HG03108 (cell line): Measurements from ENCODE around the gene COLEC12.
"Not testable (repeated sequence)": the region's sequence is repeated elsewhere in the genome, so short reads cannot be mapped to it uniquely, and the experiment has no call there.

Experiments
- ATAC-seq: cut with Tn5 transposase; IDR thresholded peaks from one replicate; pipeline ENCODE4 v1.9.1; 2021; ENCODE audit warnings: moderate library complexity; ENCODE audit not compliant: unreplicated experiment

COLEC12 gene

DNA sequence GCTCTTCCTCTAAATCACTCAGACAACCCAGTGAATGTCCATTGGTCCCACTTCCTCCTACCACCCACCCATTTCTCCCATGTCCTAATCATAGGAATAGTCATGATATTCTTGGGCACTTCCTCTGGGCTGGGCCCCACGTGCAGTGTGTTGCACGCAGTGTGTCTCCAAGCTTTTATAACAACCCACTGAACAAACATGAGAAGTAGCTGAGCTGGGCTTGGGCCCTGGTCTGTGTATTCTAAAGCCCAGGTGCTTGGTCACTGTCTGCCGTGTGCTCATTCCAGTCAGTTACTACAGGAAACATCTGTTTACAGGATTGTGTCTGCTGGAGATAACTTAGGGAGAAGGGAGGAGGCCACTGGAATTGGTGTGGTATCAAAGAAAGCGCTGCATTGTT lies 168.5 kb downstream of the COLEC12 start:
- ATAC-seq: no peak

DNA sequence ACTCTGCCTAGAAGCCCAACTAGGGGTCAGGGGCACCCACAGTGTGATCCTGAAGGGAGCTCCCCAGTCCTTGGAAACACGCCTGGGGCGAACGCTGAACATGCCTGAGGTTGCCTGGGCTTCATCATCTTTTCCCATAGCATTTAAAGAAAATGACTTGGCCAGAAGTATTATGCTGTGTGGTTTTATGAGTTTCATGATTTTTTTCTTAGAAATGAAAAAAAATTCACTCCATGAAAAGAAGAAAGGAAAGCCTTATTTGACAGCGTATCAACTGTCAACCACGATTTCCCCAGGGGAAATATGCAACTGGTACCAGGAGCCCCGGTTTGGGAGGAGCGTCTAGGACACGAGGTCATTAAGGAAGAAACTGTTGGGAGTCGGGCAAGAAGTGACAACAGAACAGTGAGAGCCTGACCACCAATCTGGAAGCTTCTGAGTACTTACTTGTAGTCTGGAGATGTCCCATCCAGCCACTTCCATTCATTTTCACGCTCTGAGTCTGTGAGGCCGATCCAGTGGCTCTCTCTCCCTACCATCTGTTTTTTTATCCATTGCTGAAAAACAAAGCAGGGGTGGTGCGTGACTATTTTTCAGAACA lies 169.2 kb downstream of the COLEC12 start:
- ATAC-seq: no peak

DNA sequence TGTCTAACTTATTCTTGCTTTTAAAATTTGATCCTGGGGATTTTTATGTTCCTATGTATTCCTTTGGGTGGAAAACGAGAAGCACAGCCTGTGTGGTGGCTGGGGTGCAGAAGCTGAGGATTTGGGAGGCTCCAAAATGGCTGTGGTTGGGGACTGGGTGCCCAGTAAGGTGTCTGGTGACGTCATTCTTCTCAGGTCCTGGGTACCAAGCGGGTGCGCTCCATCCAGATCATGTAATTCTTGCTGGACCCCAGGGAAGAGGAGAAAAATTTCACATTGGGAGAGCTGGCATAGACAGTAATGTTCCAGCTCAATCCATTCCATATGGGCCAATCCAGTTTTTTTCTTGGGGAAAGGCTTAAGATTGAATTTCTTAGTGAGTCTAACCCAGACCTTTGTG lies 171.6 kb downstream of the COLEC12 start:
- ATAC-seq: no peak

DNA sequence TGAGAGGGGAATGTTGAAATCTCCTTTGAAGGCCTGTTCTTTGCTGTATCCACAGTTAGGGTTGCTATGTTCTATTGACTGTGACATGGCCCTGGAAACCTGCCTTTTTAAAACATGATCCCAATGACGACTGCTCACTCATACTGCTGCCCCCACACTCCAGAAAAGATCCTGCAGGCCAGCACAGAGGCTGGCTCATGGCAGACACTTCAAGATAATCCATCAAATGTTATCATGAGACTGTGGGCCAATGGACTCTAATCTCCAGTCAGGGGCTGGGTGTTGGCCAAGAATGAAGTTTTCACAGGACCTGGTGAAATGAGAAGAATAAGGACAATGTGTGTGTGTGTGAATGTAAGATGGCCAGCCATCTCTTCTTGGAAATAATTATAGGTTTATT lies 173.7 kb downstream of the COLEC12 start:
- ATAC-seq: no peak

DNA sequence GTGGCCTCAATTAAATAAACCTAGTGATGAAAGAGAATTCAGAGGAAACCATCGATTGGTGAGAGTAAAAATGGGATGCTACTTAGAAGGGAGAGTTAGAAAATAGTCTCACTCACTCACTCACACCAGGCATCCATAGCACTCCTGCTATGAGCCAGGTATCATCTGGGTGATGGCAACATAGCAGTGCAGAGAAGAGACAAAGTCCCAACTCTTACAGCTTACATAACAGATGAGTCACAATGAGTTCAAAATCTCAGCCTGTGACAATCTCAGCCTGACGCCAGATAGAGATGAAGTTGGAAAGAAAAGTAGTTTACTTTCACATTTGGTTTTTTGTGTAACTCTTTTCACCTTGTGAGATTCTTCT lies 177.3 kb downstream of the COLEC12 start:
- no peak for ATAC-seq

DNA sequence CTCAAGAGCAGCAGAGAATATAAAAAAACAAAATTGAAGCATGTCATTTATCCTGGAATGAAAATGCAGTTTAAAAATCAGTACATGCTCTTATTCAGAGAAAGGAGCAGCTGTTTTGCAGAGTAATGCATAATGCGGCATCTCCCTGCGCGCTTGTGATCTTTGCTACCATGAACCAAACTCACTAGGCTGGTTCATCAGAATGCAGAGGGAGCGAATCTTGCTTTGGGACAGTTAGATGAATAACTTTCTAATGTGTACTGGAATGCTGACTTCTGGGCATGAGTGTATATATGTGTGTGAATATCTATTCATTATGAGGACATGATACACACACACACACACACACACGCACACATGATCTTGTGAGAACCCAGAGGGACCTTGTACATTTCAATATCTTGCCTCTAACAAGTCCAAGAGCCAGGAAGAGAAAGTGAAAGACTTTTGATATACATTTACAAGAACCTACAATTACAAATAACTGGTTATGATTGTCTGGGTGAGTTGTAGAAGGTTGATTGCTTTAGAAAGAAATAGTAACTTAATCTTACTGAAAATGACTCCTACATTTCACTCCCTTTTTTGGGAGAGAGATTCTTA lies 178.5 kb downstream of the COLEC12 start:
- no peak for ATAC-seq

DNA sequence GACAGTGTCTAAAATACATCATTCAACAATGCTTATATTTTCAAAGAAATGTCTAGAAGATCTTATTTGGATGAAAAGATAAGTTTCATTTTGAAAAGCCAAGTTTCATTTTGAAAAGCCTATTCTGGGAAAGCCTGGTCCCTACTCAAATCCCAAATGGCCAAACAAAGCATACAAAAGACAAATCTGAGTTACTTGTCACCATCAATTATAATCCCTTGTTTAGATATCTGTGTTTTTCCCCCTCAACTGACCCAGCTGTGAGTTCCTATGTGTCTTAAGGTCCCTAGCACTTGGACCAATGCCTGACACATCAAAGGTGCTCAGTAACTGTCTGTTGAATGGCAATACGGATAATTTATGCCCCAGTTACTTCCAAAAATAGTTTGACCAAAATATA lies 180.3 kb downstream of the COLEC12 start:
- ATAC-seq: no peak

DNA sequence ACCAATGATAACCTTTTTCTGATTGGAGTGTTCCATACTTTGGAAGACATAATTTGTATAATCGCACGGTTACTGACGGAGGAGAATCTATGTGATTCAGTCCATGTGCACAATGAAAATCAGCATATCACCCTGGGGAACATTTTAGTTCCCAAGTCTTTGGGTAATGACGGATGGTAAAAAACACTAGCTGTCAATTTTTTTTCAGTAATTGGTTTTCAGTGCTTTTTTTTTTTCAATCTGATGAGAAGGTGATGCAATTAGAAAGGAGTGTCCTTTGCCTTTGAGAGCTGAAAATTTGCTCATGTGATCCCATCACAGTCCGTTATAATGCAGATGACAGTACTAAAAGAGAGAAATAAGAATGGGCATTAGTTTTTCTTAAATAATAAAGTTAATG lies 180.8 kb downstream of the COLEC12 start:
- no peak for ATAC-seq

DNA sequence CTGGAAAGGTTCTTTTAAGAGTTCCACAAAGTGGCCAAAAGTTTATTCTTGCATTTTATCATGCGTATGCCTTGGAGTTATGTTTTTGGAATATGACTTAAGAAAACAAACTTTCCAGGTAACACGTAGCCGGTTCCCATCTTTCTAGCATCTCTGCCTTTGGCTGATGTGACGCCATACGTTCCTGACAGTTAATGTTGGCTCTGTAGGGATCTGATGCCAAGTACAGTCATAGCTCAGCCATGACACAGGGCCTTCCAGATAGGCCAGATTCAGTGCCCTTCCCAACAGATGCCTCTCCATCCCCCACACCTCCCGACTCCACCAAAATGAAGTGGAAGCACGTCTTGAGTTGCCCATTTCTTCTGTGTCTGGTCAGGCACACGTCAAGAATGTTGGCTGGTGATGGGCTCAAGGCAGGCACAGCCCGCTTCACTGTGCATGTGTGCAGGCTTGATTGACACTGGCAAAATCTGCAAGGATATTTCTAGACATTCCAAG lies 181.7 kb downstream of the COLEC12 start:
- ATAC-seq: no peak

DNA sequence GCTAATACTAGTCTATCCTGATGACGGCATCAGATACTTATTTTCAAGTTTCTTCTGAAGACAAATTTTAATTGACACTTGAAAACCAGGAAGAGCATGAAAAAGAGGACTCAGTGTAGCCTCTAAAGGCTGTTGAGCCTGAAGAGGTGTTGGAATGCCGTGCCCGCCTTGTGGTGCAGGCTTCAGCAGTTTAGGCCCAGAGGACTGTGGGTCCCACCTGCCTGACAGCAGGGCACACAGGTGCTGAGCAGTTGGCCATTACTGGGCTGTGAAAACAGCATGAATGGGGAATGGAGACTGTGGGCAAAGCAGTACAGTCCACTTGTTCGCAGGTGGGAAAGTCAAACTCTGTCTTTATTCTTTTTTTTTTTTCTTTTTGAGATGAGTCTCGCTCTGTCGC lies 182.9 kb downstream of the COLEC12 start:
- ATAC-seq: no peak

DNA sequence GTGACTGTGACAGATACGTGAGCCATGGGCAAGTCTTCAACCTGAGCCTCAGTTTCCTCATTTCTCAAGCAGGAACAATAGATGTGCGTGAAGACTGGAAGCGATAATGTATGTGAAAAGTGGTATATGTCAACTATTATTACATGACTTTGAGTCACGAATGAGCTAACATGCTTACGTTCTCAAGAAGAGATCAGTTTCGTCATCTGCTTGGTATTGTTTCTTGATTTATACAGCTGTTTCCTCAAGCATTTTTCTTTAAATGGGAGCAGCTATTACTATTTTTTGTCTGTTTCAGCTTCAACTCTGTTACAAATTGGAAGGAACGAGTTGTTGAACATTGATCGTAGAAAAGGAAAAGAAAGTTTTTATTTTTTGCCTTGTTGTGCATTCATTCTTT lies 184.1 kb downstream of the COLEC12 start:
- no peak for ATAC-seq

DNA sequence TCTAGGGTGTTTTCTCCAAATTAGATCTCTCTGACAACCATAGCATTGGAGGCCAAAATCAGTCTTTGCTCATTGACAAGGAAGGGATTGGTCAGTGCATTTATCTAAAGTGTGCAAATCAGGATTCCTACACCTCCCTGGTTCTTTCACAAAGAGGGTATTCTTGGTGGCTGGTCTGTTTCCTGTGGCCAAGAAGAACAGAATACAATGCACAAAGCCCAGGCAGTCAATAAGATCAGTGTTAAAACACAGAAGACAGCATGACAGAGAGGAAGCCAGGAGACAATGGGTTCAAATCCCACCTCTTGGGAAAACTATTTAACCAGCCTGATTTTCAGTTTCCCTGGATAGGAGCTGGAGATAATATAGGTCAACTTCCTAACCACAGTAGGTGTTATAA lies 186.6 kb downstream of the COLEC12 start:
- ATAC-seq: no peak

DNA sequence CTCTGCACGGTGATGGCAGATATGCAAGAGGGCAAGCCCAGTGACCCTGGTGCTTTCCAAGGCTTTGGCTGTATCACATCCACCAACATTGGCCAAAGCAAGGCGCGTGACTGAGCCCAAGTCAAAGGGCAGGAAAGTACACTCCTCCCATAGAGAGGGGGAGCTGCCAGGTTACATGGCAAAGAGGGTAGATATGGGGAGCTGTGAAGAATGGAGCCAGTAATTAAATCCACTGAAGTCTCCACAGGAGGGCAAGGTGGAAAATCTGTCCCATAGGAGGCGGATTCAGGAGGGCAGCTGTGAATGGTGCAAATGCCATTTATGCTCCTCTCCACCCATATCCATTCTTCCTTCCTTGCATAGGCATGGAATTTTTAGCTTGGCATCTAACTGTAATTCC lies 188.1 kb downstream of the COLEC12 start:
- no peak for ATAC-seq

DNA sequence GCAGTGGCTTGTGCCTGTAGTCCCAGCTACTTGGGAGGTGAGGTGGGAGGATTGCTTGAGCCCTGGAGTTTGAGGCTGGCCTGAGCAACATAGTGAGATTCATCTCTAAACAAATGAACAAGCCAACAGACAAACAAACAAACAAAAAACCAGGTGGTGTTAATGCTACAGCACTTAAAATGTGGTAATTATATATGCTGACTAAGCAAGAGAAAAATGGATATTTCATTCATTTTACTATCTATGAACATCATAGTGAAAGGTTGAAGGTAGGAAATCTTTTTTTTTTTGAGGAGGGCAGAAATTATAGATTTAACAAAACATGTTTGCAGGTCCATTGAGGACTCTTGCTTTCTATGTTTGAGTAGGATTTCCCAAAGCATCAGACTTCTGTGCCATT lies 190.5 kb downstream of the COLEC12 start:
- no peak for ATAC-seq

DNA sequence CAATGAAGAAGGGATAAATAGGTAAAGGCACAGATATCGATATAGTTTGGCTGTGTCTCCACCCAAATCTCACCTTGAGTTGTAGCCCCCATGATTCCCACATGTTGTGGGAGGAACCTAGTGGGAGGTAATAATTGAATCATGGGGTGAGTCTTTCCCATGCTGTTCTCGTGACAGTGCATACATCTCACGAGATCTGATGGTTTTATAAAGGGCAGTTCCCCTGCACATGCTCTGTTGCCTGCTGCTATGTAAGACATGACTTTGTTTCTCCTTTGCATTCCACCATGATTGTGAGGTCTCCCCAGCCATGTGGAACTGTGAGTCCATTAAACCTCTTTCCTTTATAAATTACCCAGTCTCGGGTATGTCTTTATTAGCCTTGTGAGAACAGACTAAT lies 192.4 kb downstream of the COLEC12 start:
- not testable (repeated sequence) for ATAC-seq

DNA sequence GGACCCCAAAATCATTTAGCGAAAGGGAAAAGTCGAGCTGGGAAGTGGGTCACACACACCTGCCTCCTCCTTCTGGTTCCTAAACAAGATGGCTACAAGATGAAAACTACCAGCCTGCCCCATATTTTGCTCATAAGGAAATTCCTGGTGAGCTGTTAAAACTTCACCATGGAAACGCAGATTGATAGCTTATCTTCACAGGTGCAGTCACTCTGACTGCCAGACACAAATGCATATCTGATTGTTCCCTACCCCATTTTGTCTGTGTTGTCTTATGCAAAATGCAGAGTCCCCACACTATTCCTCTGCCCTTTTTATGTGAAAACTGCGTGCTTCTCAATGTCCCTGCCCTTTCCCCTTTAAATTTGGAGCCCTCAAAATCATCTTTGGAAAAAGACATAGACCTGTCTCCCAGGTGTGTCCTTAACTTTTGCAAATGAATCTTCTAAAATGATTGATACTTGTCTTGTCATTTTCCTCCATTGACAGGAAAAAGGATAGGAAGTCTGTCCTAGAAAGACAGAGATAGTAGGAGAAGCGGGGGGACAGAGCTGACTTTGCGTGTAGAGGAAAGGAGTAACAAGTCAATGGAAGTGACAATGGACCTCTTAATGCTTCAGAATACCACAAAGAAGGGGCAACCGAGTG lies 193.8 kb downstream of the COLEC12 start:
- no peak for ATAC-seq

DNA sequence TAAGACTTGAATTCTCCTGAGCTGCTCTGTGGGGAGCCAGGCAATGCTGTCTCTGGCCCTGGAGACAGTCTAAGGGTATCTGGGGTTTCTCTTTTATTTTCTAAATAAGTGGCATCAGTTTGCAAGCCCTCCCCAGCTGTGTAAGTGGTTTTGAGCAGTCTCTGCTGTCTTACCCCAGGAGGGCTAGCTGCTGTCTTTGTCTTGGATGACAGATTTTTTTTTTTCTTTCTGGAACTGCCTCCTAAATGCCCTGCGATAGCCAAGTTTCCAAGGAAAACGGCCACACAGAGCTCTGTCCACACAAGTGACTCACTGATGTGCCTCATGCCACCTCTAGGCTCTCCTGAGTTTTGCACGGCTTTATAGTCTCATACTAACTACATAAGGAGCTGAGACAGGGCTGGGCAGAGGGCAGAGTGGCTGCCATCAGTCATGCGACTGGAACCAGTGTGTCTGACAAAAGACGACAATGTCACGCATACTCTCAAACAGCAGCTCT lies 195.4 kb downstream of the COLEC12 start:
- ATAC-seq: no peak

DNA sequence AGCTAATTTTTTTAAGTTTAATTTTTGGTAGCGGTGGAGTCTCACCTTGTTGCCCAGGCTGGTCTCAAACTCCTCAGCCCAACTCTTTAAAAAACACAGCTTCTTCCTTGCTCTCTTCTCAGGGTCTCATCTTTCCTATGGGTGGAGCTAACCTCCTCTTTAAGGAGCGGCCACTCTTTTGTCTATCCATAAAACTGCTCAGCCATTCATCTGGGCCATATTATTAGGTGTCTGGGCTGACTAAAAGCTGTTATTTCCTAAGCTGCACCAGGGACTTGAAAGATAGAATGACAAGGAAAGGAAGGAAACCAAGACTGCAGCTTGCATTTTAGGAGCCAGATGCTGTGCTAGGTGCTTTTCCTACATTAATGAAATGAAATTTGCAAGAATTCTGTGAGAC lies 196.9 kb downstream of the COLEC12 start:
- ATAC-seq: no peak

DNA sequence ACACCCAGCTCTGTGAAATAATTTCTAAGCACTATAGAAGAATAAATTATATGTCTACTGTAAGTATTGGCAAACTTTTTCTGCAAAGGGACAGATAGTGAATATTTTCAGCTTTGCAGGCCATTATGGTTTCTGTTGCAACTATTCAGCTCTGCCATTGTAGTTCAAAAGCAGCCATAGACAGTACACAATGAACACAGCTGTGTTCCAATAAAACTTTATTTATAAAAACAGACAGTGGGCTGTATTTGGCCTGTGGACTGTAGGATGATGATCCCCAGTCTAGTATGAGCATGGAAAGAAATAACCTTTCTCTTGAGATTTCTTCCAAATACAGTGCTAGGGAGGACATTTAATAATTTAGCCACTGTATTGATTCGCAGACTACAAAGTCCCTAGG lies 197.5 kb downstream of the COLEC12 start:
- ATAC-seq: no peak

DNA sequence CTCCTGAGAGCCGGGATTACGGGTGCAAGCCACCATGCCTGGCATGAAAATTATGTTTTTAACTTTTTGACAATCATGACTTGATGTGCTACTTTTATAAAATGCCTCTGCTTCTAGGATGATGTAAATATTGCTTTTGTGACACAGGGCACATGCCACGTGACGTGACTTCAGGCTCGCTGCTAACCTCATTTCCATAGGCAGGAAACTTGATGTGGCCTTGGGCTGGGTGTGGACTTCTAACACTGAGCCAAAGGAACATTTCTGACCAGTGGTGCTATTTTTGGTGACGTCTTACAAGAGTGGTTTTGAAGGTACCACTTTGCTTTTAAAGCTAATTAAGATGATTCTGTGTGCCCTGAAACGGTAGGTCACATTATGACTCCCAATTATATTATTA lies 198.4 kb downstream of the COLEC12 start:
- ATAC-seq: no peak

DNA sequence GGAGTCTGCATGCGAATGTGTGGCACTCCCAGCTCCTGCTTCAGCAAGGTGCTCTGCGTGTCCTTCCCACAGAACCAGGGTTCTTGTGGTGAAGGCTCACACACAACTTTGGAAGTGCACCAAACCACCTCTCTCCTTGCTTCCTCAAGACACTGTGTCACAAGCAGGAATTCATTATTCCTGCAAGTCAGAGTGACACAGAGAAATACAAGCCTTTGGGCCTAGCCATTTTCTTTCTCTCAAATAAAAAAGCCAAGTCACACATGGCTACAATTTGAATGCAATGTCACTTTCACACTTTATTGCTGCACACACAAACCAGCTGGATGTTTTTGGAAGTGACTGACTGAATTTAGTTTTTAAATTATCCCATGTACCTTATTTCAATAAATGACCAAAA lies 202.6 kb downstream of the COLEC12 start:
- no peak for ATAC-seq

DNA sequence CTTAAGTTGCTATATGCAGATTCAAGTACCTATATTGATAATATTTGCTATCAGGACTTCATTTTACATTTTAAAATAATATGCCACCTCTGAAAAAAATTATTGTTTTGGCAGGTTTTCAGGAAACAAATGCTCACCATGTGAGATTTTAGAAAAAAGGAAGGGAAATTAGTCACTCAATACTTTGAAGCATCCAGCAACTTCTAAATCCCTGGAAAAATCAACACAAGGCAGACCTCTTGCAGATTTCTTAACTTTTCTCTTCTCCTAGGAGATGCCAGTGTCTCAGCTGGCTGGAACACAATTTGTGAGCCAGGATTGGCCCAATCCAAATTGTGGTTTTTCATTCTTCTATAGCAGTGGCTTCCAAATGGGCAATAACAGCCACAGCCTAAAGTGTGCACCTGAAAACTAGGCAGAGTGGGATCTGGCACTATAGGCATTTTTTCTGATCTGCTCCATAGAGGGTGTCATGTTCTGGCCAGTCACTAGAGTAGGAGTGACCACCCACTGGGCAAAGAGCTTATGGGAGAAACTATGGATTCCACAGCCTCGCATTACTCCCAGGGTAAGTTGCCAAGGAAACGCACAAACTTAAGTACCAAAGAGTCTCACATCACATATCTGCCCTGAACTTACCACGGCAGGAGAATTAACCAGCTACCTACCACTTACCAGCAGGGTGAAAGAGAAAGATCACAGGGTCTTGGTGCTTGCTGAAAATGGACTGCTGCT lies 204.6 kb downstream of the COLEC12 start:
- ATAC-seq: no peak
